HepG2 (cell line): Measurements from ENCODE around the gene STOML2. TPM values are rescaled to one million over a fixed set of nuclear protein-coding genes. Genes with fewer than 3 reads are reported as not detected.

Experiments used
- CSRNP1 ChIP-seq: sonication (generic); formaldehyde crosslinking; IDR thresholded peaks from 2 replicates; pipeline ENCODE4 v1.8.1; 2023; ENCODE audit warnings: mild to moderate bottlenecking, missing genetic modification reagents
- FOXJ3 ChIP-seq: sonication (generic); formaldehyde crosslinking; IDR thresholded peaks from 2 replicates; pipeline ENCODE4 v1.4.0; 2020; ENCODE audit warnings: missing genetic modification reagents, mild to moderate bottlenecking, borderline replicate concordance
- FOXO4 ChIP-seq: sonication (generic); formaldehyde crosslinking; conservative IDR thresholded peaks from 2 replicates; pipeline ENCODE4 v1.8.1; 2023; ENCODE audit warnings: missing genetic modification reagents
- HNRNPH1 ChIP-seq: fragments of 200-400 bp; formaldehyde crosslinking; optimal IDR thresholded peaks from 2 replicates; pipeline ENCODE3; 2017; ENCODE audit warnings: mild to moderate bottlenecking, low read depth, low read length
- MATR3 ChIP-seq: sonication (generic); formaldehyde crosslinking; IDR thresholded peaks from 2 replicates; pipeline ENCODE4 v1.4.0; 2020; ENCODE audit warnings: missing genetic modification reagents
- NONO ChIP-seq, 2 experiments: fragments of 450-650 bp in 1 of 2; sonication (generic) in 1 of 2; formaldehyde crosslinking in 1 of 2; IDR thresholded peaks in 1 of 2; conservative IDR thresholded peaks in 1 of 2; 2 replicates each; pipeline versions ENCODE4 v1.6.1 to v1.8.0; 2017 to 2022; ENCODE audit warnings: mild to moderate bottlenecking in 1 of 2, missing genetic modification reagents in 1 of 2, moderate library complexity in 1 of 2
- PRDM15 ChIP-seq: sonication (generic); formaldehyde crosslinking; IDR thresholded peaks from 2 replicates; pipeline ENCODE4 v1.4.0; 2020; ENCODE audit warnings: missing genetic modification reagents
- THYN1 ChIP-seq: sonication (generic); formaldehyde crosslinking; IDR thresholded peaks from 2 replicates; pipeline ENCODE4 v1.8.1; 2023; ENCODE audit warnings: low read depth, mild to moderate bottlenecking, moderate library complexity, missing genetic modification reagents, borderline replicate concordance
- UBTF ChIP-seq: sonication (generic); formaldehyde crosslinking; IDR thresholded peaks from 2 replicates; pipeline ENCODE4 v1.4.0; 2020; ENCODE audit warnings: mild to moderate bottlenecking, missing genetic modification reagents
- ZNF101 ChIP-seq: sonication (generic); formaldehyde crosslinking; IDR thresholded peaks from 2 replicates; pipeline ENCODE4 v1.4.0; 2020; ENCODE audit warnings: mild to moderate bottlenecking, low read depth, missing genetic modification reagents, borderline replicate concordance
- ZNF205 ChIP-seq: IDR thresholded peaks from 2 replicates; pipeline ENCODE4 v1.6.1; 2018; ENCODE audit warnings: missing biosample characterization, missing genetic modification reagents
- ZNF432 ChIP-seq: sonication (generic); formaldehyde crosslinking; IDR thresholded peaks from 2 replicates; pipeline ENCODE4 v1.5.0; 2020; ENCODE audit warnings: missing genetic modification reagents, mild to moderate bottlenecking, borderline replicate concordance
- ZNF503 ChIP-seq: sonication (generic); formaldehyde crosslinking; IDR thresholded peaks from 2 replicates; pipeline ENCODE4 v1.4.0; 2020; ENCODE audit warnings: missing genetic modification reagents
- ZNF562 ChIP-seq: sonication (generic); formaldehyde crosslinking; IDR thresholded peaks from 2 replicates; pipeline ENCODE4 v1.8.0; 2022; ENCODE audit warnings: missing genetic modification reagents, borderline replicate concordance
- ZNF761 ChIP-seq: sonication (generic); formaldehyde crosslinking; conservative IDR thresholded peaks from 2 replicates; pipeline ENCODE4 v1.4.0; 2020; ENCODE audit warnings: mild to moderate bottlenecking, missing genetic modification reagents
- ZSCAN21 ChIP-seq: sonication (generic); formaldehyde crosslinking; IDR thresholded peaks from 2 replicates; pipeline ENCODE4 v1.8.0; 2022; ENCODE audit warnings: mild to moderate bottlenecking, missing genetic modification reagents, moderate library complexity, borderline replicate concordance
- polyA plus RNA-seq, 8 experiments: library from polyadenylated mRNA; depleted of rRNA in 3 of 8; stranded (reverse) in 7 of 8; unstranded in 1 of 8; fragments of >200 nt; fragmentation: Illumina TruSeq in 4 of 8; extraction: Trizol in 4 of 8; gene quantifications; 2 replicates each; pipeline versions ENCODE4 v1.2.1 to v1.2.3, GENCODE V29; 2011 to 2016; ENCODE audit warnings: low read depth in 4 of 8, missing spikeins in 1 of 8, mixed read lengths in 1 of 8; ENCODE audit not compliant: insufficient read depth in 1 of 8
- total RNA-seq, 5 experiments: library from RNA; depleted of rRNA; stranded (reverse); fragments of >200 nt; fragmentation: Illumina TruSeq; extraction: Trizol; gene quantifications; 2 replicates each; pipeline ENCODE4 v1.2.3, GENCODE V29; 2016; ENCODE audit warnings: low read depth in 1 of 5

The STOML2 gene
- total and polyA plus RNA-seq, 2 of the 13 experiments (the other 11 are each of a cell fraction or from before 2014, with no cell fraction given): 245 to 250 TPM

- TF ChIP-seq CSRNP1 (CRISPR knock-in tag): 0 out of 2 replicates have a peak, but pooled peaks have one; percentile 14
- TF ChIP-seq MATR3 (CRISPR knock-in tag): no peak
- peak; percentile 49; the same call in 1 of the 2 replicates for TF ChIP-seq ZSCAN21 (CRISPR knock-in tag)
- TF ChIP-seq FOXJ3 (CRISPR knock-in tag): no peak
- no peak for TF ChIP-seq ZNF562
- no peak for TF ChIP-seq THYN1
- no peak; the same call in 1 of the 2 replicates for TF ChIP-seq ZNF503 (CRISPR knock-in tag)
- no peak for TF ChIP-seq ZNF101 (CRISPR knock-in tag)
- TF ChIP-seq ZNF761: no peak
- no peak for TF ChIP-seq UBTF (CRISPR knock-in tag)
- no peak for TF ChIP-seq PRDM15 (CRISPR knock-in tag)
- no peak for TF ChIP-seq FOXO4 (CRISPR knock-in tag)
- TF ChIP-seq HNRNPH1: no peak
- TF ChIP-seq NONO (IDR thresholded peaks at IDR 0.05): no peak
- peak; percentile 26; the same call in 1 of the 2 replicates for TF ChIP-seq NONO (CRISPR knock-in tag; conservative IDR thresholded peaks at IDR 0.05)
- TF ChIP-seq ZNF432 (CRISPR knock-in tag): no peak
- no peak for TF ChIP-seq ZNF205 (CRISPR knock-in tag)
Observed at GRCh38 chr9:35072461-35073278, 30.3 kb downstream of the STOML2 start, which contains the start of gene VCP (continued).
